OCI-M2 (cell line): ENCODE measurements around the gene HK2.
"Not testable (repeated sequence)": the region's sequence is repeated elsewhere in the genome, so short reads cannot be mapped to it uniquely, and the experiment has no call there.

Experiments used
- DNase-seq: peaks from one replicate; lab custom pipeline; 2025; ENCODE audit not compliant: unreplicated experiment; lab: John Stamatoyannopoulos, UW

HK2 gene

GRCh38 chr2:74833418-74834233 is at the start of gene HK2:
TSS of gene HK2 (plus strand) at chr2:74834127. CDS start at chr2:74834581, 454 bp downstream.
- peak; percentile 21 for DNase-seq

- DNase-seq = no peak
These were observed 44.7 kb upstream of the HK2 start for GRCh38 chr2:74789271-74789670.

GRCh38 chr2:74792282-74792681 is 41.6 kb upstream of the HK2 start:
- DNase-seq = no peak

GRCh38 chr2:74794878-74795277 is 39.0 kb upstream of the HK2 start:
- not testable (repeated sequence) for DNase-seq

- no peak for DNase-seq
These were observed 27.5 kb upstream of the HK2 start for GRCh38 chr2:74806355-74806839.

- DNase-seq = no peak
These were observed 27.0 kb upstream of the HK2 start for GRCh38 chr2:74806920-74807319.

GRCh38 chr2:74812787-74813590 is 20.9 kb upstream of the HK2 start:
- no peak for DNase-seq

GRCh38 chr2:74814102-74814501 is 19.8 kb upstream of the HK2 start:
- no peak for DNase-seq

GRCh38 chr2:74815941-74816340 is 18.0 kb upstream of the HK2 start:
- DNase-seq = no peak

- peak; percentile 42 for DNase-seq
These were observed 17.2 kb upstream of the HK2 start for GRCh38 chr2:74816540-74817303.

GRCh38 chr2:74817304-74817675 is 16.6 kb upstream of the HK2 start:
- DNase-seq = no peak

GRCh38 chr2:74819702-74820101 is 14.2 kb upstream of the HK2 start:
- no peak for DNase-seq

GRCh38 chr2:74821177-74822126 is 12.5 kb upstream of the HK2 start:
- DNase-seq = no peak

- no peak for DNase-seq
These were observed 11.0 kb upstream of the HK2 start for GRCh38 chr2:74822771-74823566.

GRCh38 chr2:74824679-74825078 is 9.2 kb upstream of the HK2 start:
- no peak for DNase-seq

GRCh38 chr2:74828543-74828942 is 5.4 kb upstream of the HK2 start:
- no peak for DNase-seq

GRCh38 chr2:74831693-74832530 is 2.0 kb upstream of the HK2 start:
- no peak for DNase-seq

- DNase-seq = not testable (repeated sequence)
These were observed 386 bp downstream of the HK2 start for GRCh38 chr2:74834234-74834791.
